Measurements from ENCODE around the gene CBARP.
A peak's percentile ranks its signal among the peaks of the same experiment; 100 is the strongest.

Gene CBARP

GRCh38 chr19:1266916-1267476 lies 29.2 kb upstream of the CBARP start:
- no peak for TF ChIP-seq MYC (IDR thresholded peaks at IDR 0.05; ENCODE audit: low read depth, low read length)
- peak; percentile 36; the same call in 1 of the 2 replicates for TF ChIP-seq MAX (IDR thresholded peaks at IDR 0.05; ENCODE audit: low read depth, low read length)
- no peak for TF ChIP-seq POLR2A (IDR thresholded peaks at IDR 0.05; ENCODE audit: extremely low read depth, insufficient read length)
- TF ChIP-seq CTCF (IDR thresholded peaks at IDR 0.05; ENCODE audit: low read depth, low read length), result peak; percentile 54
- H3K4me3 ChIP-seq (ENCODE audit: low read depth, low read length), result no peak overlapping the region
- DNase-seq (ENCODE audit: low read depth), result peak; percentile 56

- peak; percentile 82 for DNase-seq (ENCODE audit: low read depth)
- TF ChIP-seq POLR2A (IDR thresholded peaks at IDR 0.05; ENCODE audit: extremely low read depth, insufficient read length) (no peak), MAX (IDR thresholded peaks at IDR 0.05; ENCODE audit: low read depth, low read length) (no peak), MYC (IDR thresholded peaks at IDR 0.05; ENCODE audit: low read depth, low read length) (no peak), CTCF (IDR thresholded peaks at IDR 0.05; ENCODE audit: low read depth, low read length) (no peak)
- H3K4me3 ChIP-seq (ENCODE audit: low read depth, low read length), result no peak overlapping the region
Observed at GRCh38 chr19:1266129-1266915, 28.5 kb upstream of the CBARP start.

- peak; percentile 79 for DNase-seq (ENCODE audit: low read depth)
- no peak overlapping the region for H3K4me3 ChIP-seq (ENCODE audit: low read depth, low read length)
- no peak for TF ChIP-seq POLR2A (IDR thresholded peaks at IDR 0.05; ENCODE audit: extremely low read depth, insufficient read length)
- no peak for TF ChIP-seq MYC (IDR thresholded peaks at IDR 0.05; ENCODE audit: low read depth, low read length)
- TF ChIP-seq CTCF (IDR thresholded peaks at IDR 0.05; ENCODE audit: low read depth, low read length), result no peak
- TF ChIP-seq MAX (IDR thresholded peaks at IDR 0.05; ENCODE audit: low read depth, low read length), result no peak
Observed at GRCh38 chr19:1265615-1266128, 27.9 kb upstream of the CBARP start.

GRCh38 chr19:1264801-1265614 lies 27.2 kb upstream of the CBARP start:
- DNase-seq (ENCODE audit: low read depth), result peak; percentile 47
- no peak overlapping the region for H3K4me3 ChIP-seq (ENCODE audit: low read depth, low read length)

More at GRCh38 chr19:1264801-1265614, 27.2 kb upstream of the CBARP start:
- no peak for TF ChIP-seq POLR2A (IDR thresholded peaks at IDR 0.05; ENCODE audit: extremely low read depth, insufficient read length)
- TF ChIP-seq MAX (IDR thresholded peaks at IDR 0.05; ENCODE audit: low read depth, low read length), result no peak
- no peak for TF ChIP-seq MYC (IDR thresholded peaks at IDR 0.05; ENCODE audit: low read depth, low read length)
- TF ChIP-seq CTCF (IDR thresholded peaks at IDR 0.05; ENCODE audit: low read depth, low read length), result no peak
